Upper lobe of left lung (tissue), 4 donors: ENCODE data around the gene OSBP2.

ENCODE experiments used
- CTCF ChIP-seq, 6 experiments: fragments of 450-650 bp in 4 of 6; fragments of 200-600 bp in 2 of 6; sonication (generic) in 2 of 6; IDR thresholded peaks; one replicate each; pipeline ENCODE4 v1.5.1; 2016 to 2019; ENCODE audit warnings: antibody characterized with exemption in 6 of 6
- POLR2A ChIP-seq, 4 donors: fragments of 450-650 bp; IDR thresholded peaks; one replicate each; pipeline ENCODE4 v1.5.1; 2016 to 2017; ENCODE audit warnings: antibody characterized with exemption in 4 of 4, mild to moderate bottlenecking in 2 of 4
- POLR2AphosphoS5 ChIP-seq, 2 donors: sonication (generic); formaldehyde crosslinking; IDR thresholded peaks; one replicate each; pipeline ENCODE4 v1.5.1; 2017; ENCODE audit warnings: antibody characterized with exemption in 2 of 2

GRCh38 chr22:30867746-30868662 lies 173.3 kb downstream of the OSBP2 start:
- TF ChIP-seq CTCF (IDR thresholded peaks at IDR 0.05) (no peak), POLR2AphosphoS5 (IDR thresholded peaks at IDR 0.05) (no peak), POLR2A (IDR thresholded peaks at IDR 0.05) (no peak)
